ENCODE data around the gene SARNP. TPM values are rescaled to one million over a fixed set of nuclear protein-coding genes. Genes with fewer than 3 reads are reported as not detected.
"Not testable (repeated sequence)": the region's sequence is repeated elsewhere in the genome, so short reads cannot be mapped to it uniquely, and the experiment has no call there.

SARNP gene
- total RNA-seq, 1 experiment from 2014 or later: 79.4 TPM

- no peak for DNase-seq (ENCODE audit: low read depth)
These were observed 22.0 kb upstream of the SARNP start for GRCh38 chr12:55839345-55840140.

GRCh38 chr12:55838361-55838760 is 20.8 kb upstream of the SARNP start:
- DNase-seq (ENCODE audit: low read depth): no peak

GRCh38 chr12:55834400-55834799 is 16.9 kb upstream of the SARNP start:
- DNase-seq (ENCODE audit: low read depth): not testable (repeated sequence)

GRCh38 chr12:55833056-55833455 is 15.5 kb upstream of the SARNP start:
- DNase-seq (ENCODE audit: low read depth): no peak

- no peak for DNase-seq (ENCODE audit: low read depth)
These were observed 13.9 kb upstream of the SARNP start for GRCh38 chr12:55831447-55831815.

- peak; percentile 28 for DNase-seq (ENCODE audit: low read depth)
These were observed 13.3 kb upstream of the SARNP start for GRCh38 chr12:55830601-55831446.

- no peak for DNase-seq (ENCODE audit: low read depth)
These were observed 12.6 kb upstream of the SARNP start for GRCh38 chr12:55829967-55830600.

- no peak for DNase-seq (ENCODE audit: low read depth)
These were observed 10.8 kb upstream of the SARNP start for GRCh38 chr12:55828357-55828756.

GRCh38 chr12:55827806-55828205 is 10.3 kb upstream of the SARNP start:
- DNase-seq (ENCODE audit: low read depth): no peak

GRCh38 chr12:55824726-55825125 is 7.2 kb upstream of the SARNP start:
- DNase-seq (ENCODE audit: low read depth): no peak

- no peak for DNase-seq (ENCODE audit: low read depth)
These were observed 5.9 kb upstream of the SARNP start for GRCh38 chr12:55823419-55823818.

- no peak for DNase-seq (ENCODE audit: low read depth)
These were observed 4.7 kb upstream of the SARNP start for GRCh38 chr12:55822228-55822627.

GRCh38 chr12:55820679-55821078 is 3.2 kb upstream of the SARNP start:
- peak; percentile 13 for DNase-seq (ENCODE audit: low read depth)

GRCh38 chr12:55818886-55819285 is 1.4 kb upstream of the SARNP start:
- DNase-seq (ENCODE audit: low read depth): no peak

GRCh38 chr12:55818140-55818728 is 710 bp upstream of the SARNP start:
- DNase-seq (ENCODE audit: low read depth): peak; percentile 12

GRCh38 chr12:55816881-55817344 is 611 bp downstream of the SARNP start:
- DNase-seq (ENCODE audit: low read depth): no peak

- no peak for DNase-seq (ENCODE audit: low read depth)
These were observed 2.1 kb downstream of the SARNP start for GRCh38 chr12:55815473-55815872.

- no peak for DNase-seq (ENCODE audit: low read depth)
These were observed 3.3 kb downstream of the SARNP start for GRCh38 chr12:55814257-55814656.

GRCh38 chr12:55812088-55812487 is 5.4 kb downstream of the SARNP start:
- no peak for DNase-seq (ENCODE audit: low read depth)

GRCh38 chr12:55809274-55809673 is 8.2 kb downstream of the SARNP start:
- DNase-seq (ENCODE audit: low read depth): no peak

GRCh38 chr12:55806982-55807381 is 10.5 kb downstream of the SARNP start:
- DNase-seq (ENCODE audit: low read depth): no peak

- DNase-seq (ENCODE audit: low read depth): no peak
These were observed 20.0 kb downstream of the SARNP start for GRCh38 chr12:55797550-55797949.

Data from HT1080 (cell line).